Myometrial cell (primary cell): ENCODE results near the gene UBALD1. TPM values are rescaled to one million over a fixed set of nuclear protein-coding genes. Genes with fewer than 3 reads are reported as not detected.

Experiments
- total RNA-seq: library from RNA; depleted of rRNA; stranded (reverse); fragments of >200 nt; gene quantifications from 2 replicates; pipeline ENCODE4 v1.2.3, GENCODE V29; 2015

Gene UBALD1
- 2.3 and 6.0 TPM in 2 replicates for total RNA-seq

DNA sequence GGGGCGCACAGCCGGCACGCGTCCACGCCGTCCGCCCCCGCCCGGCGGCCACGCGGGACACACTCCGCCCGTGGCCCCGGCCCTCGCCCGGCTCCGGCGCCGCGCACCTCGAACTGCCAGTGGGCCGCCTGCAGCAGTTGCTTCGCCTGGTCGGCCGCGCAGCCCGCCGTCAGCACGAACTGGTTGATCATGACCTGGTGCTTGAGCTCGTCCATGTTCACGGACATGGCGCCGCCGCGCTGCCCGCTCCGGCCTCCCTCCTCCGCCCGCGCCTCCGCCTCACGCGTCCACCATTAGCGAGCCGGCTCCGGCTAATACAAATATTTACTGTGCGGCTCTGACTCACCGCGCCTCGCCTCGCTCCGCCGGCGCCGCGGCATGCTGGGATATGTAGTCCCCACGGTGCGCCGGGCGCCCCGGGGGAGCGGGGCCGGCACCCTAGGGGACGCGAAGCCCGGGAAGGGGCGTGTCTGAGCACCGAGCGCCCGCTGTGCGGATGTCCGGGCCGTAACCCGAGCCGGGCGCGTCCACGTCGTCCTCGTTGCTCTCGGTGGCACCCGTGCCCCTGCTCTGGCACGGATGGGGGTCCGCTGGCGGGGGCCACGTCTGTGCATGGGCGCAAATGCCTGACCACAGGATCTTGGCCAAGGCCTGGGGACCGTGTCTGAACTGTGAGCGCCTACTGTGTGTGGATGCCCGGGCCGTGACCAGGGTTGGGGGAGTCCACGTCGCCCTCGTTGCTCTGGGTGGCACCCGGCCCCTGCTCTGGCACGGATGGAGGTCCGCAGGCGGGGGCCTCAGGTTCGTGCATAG is at the start of gene UBALD1:
TSS of gene UBALD1 (minus strand) at position 318 of the 813 bp plus-strand sequence. CDS start at position 227, 91 bp downstream.

DNA sequence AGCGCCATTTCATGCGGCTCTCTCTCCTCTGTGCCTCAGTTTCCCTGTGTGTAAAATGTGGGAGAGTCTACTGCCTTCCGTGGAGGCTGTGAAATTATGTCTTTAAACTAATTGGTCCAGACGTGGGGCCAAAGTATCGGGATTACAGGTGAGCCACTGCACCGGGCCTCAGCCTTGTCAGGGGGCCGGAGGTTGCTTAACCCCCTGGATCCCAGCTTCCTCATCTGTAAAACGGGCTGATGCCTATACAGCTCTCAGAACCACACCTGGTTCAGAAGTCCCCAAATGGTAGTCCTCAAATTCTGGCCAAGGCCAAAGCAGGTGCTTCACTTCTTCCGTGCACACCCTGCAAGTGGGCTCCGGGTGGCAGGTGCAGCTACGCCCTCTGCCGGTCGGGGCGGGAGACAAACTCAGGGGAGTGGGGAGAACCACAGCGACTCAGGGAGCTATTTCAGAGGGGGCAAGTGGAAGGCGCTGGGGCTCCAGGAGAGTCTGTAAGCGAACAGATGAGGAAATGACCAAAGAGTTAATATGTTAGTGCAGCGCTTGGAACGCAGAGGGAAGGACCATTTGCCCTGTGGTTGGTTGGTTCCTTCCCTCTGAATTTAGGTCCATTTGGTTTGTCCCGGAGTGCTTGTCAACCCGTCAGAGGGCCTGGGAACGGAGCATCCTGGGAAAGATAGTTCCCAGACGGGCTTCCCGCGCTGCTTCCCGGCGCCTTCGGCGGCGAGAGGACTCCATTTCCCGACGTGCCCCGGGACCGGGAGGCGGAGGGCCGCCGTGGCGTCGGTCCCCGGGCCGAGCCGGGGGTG is 9.5 kb upstream of the UBALD1 start, which contains the start of gene MGRN1:
TSS of gene MGRN1 (plus strand) at position 812 of the 812 bp plus-strand sequence. CDS start 135 bp downstream, outside the sequence.

Other genes with a start within 250 kb of the UBALD1 start
- gene VASN, start 243.0 kb downstream of the UBALD1 start, total RNA-seq = 108 and 121 TPM in 2 replicates
- gene CORO7, start 198.3 kb downstream of the UBALD1 start, total RNA-seq = 13.3 and 14.1 TPM in 2 replicates
- 44.1 and 49.4 TPM in 2 replicates for gene DNAJA3, start 189.0 kb downstream of the UBALD1 start, total RNA-seq
- gene NMRAL1, start 140.3 kb downstream of the UBALD1 start, total RNA-seq = 78.9 and 86.2 TPM in 2 replicates
- gene HMOX2, start 138.5 kb downstream of the UBALD1 start, total RNA-seq = 58.8 and 79.6 TPM in 2 replicates
- gene CDIP1, start 76.1 kb downstream of the UBALD1 start, total RNA-seq = 6.6 and 10.1 TPM in 2 replicates
- gene C16orf96, start 58.5 kb downstream of the UBALD1 start, total RNA-seq = not detected in 2 replicates
- gene MGRN1, start 9.9 kb upstream of the UBALD1 start, total RNA-seq = 31.4 and 37.7 TPM in 2 replicates
- gene NUDT16L1, start 78.7 kb upstream of the UBALD1 start, total RNA-seq = 42.5 and 43.0 TPM in 2 replicates
- 5.7 and 17.3 TPM in 2 replicates for gene ANKS3, start 119.4 kb upstream of the UBALD1 start, total RNA-seq
- gene DNAAF8, start 119.6 kb upstream of the UBALD1 start, total RNA-seq = 0.35 and 2.6 TPM in 2 replicates
- 8.6 and 10.3 TPM in 2 replicates for gene ZNF500, start 152.3 kb upstream of the UBALD1 start, total RNA-seq
- not detected in 2 replicates for gene SEPTIN12, start 173.5 kb upstream of the UBALD1 start, total RNA-seq
- not detected in 2 replicates for gene SMIM22, start 180.5 kb upstream of the UBALD1 start, total RNA-seq
- 21.3 and 38.1 TPM in 2 replicates for gene ROGDI, start 187.7 kb upstream of the UBALD1 start, total RNA-seq
- gene GLYR1, start 232.4 kb upstream of the UBALD1 start, total RNA-seq = 32.8 and 33.2 TPM in 2 replicates
- 13.8 and 18.6 TPM in 2 replicates for gene UBN1, start 232.6 kb upstream of the UBALD1 start, total RNA-seq